Brain microvascular endothelial cell (primary cell): ENCODE results near the gene CTNND2.

Source experiments
- DNase-seq: peaks from one replicate; pipeline ENCODE4 v3.0.0-alpha.2; 2020
- H3K27ac ChIP-seq: fragments of 250-450 bp; sonication (Bioruptor Pico); 2 replicates; pipeline ENCODE4 v1.5.1; 2020; ENCODE audit warnings: mild to moderate bottlenecking, moderate library complexity
- H3K27me3 ChIP-seq: fragments of 250-450 bp; sonication (Bioruptor Pico); replicated peaks from 2 replicates; pipeline ENCODE4 v1.5.1; 2020; ENCODE audit warnings: mild to moderate bottlenecking
- H3K36me3 ChIP-seq: fragments of 250-450 bp; sonication (Bioruptor Pico); replicated peaks from 2 replicates; pipeline ENCODE4 v1.5.1; 2020; ENCODE audit warnings: mild to moderate bottlenecking
- H3K4me3 ChIP-seq: 2 replicates; pipeline ENCODE4 v1.5.1; 2011; ENCODE audit warnings: low read depth, mild to moderate bottlenecking, control low read depth, low read length, moderate library complexity
- in situ Hi-C: cut with HindIII; loops from 2 replicates; pipeline ENCODE4 v1.10.0; 2017; ENCODE audit warnings: low sequenced_read_pairs, low pct_ligation_motif_present
- TF ChIP-seq, protein P1 (sequence below): IDR thresholded peaks from 2 replicates; pipeline ENCODE4 v1.5.1; 2011; ENCODE audit warnings: low read depth, mild to moderate bottlenecking, moderate library complexity, low read length, control low read depth, inconsistent platforms; ENCODE audit errors: missing control alignments

Gene CTNND2

DNA sequence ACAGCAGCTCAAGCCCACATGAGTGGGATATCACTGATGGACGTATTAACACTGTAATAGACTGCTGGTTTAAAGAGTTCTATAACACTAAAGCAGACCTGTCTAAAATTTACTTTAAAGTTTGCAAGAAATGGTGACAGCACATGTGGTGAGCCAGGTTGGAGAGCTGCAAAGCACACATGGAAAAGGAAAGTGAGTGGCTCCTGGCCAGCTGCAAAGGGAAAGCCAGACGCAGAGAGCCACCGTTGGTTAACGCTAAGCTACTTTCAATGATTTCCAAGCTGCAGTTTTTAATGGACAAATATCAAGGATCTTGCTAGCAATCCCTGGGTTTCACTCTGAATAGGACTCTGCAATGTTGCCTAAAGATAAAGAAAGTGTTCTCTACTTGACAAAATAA is 89.9 kb downstream of the CTNND2 start:
- no peak for DNase-seq
- Histone ChIP-seq H3K27me3 (no peaks in the 10 kb centered on the region), H3K36me3 (no peaks in the 10 kb centered on the region), H3K4me3 (no peak overlapping the region), H3K27ac (no peak overlapping the region)
- TF ChIP-seq, protein P1, sequence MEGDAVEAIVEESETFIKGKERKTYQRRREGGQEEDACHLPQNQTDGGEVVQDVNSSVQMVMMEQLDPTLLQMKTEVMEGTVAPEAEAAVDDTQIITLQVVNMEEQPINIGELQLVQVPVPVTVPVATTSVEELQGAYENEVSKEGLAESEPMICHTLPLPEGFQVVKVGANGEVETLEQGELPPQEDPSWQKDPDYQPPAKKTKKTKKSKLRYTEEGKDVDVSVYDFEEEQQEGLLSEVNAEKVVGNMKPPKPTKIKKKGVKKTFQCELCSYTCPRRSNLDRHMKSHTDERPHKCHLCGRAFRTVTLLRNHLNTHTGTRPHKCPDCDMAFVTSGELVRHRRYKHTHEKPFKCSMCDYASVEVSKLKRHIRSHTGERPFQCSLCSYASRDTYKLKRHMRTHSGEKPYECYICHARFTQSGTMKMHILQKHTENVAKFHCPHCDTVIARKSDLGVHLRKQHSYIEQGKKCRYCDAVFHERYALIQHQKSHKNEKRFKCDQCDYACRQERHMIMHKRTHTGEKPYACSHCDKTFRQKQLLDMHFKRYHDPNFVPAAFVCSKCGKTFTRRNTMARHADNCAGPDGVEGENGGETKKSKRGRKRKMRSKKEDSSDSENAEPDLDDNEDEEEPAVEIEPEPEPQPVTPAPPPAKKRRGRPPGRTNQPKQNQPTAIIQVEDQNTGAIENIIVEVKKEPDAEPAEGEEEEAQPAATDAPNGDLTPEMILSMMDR, result no peak
- in situ Hi-C loops, result no loop called here

DNA sequence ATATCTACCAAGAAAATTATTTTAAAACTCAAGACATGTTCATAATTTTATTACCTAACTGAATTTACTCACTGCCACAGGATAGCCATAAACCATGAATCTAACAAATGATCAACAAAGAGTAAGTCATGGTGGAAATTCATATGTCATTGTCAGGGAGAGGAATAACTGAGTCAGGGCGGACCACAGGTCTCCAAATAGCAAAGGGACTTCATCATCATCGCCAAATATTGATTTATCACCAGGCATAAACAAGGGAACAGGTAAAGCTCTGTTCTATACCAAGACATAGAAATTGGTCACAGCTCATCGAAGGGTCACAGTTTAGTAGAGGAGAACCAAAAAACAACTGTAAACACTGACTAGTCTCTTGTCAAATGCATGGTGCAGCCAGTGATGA is 94.8 kb downstream of the CTNND2 start:
- no peaks in the 10 kb centered on the region for H3K36me3 ChIP-seq
- DNase-seq, result no peak
- no peak overlapping the region for H3K27ac ChIP-seq
- TF ChIP-seq, protein P1, result no peak
- no peak overlapping the region for H3K4me3 ChIP-seq
- in situ Hi-C loops, result no loop called here
- H3K27me3 ChIP-seq, result no peaks in the 10 kb centered on the region

DNA sequence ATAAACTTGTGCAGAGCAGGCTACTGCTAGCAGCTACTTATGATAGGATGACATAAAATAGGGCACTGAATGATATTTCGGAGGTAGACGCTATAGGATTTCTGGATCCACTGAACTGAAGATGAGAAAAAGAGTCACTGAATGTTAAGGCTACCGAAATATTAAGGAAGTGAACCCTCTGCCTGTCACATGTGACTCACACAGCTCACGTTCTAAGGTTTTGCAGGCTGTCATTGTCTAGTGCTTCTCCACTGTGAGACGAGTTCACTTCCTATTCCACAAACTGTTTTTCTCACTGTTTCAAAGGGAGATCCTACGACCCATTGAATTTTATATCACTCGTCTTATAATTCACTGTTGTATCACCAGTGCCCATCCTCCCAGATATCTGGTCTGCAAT is 100.8 kb downstream of the CTNND2 start:
- no peak overlapping the region for H3K4me3 ChIP-seq
- no peak for DNase-seq
- no peaks in the 10 kb centered on the region for H3K36me3 ChIP-seq
- in situ Hi-C loops, result no loop called here
- H3K27me3 ChIP-seq, result no peaks in the 10 kb centered on the region
- TF ChIP-seq, protein P1, result no peak
- H3K27ac ChIP-seq, result no peak overlapping the region

DNA sequence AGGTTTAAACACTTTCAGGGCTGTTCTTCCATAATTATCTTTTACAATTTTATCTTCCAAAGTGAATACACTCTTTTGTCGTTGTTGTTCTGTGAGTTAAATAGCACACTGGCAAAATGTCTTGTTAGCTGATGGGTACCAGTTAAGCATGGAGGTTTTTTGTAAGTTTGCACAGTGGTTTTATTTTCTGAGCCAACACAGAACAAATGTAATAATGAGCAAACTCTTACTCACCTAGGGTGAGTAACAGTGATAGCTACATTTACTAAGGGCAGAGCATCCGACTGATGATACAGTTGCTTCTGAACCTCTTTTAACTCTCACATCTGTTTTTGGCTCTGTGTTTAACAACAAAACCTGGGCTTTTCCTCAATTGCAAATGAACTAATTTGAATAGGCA is 103.2 kb downstream of the CTNND2 start:
- H3K27ac ChIP-seq, result no peak overlapping the region
- H3K36me3 ChIP-seq, result no peaks in the 10 kb centered on the region
- no peak for DNase-seq
- in situ Hi-C loops, result no loop called here
- TF ChIP-seq, protein P1, result no peak
- no peaks in the 10 kb centered on the region for H3K27me3 ChIP-seq
- H3K4me3 ChIP-seq, result no peak overlapping the region

DNA sequence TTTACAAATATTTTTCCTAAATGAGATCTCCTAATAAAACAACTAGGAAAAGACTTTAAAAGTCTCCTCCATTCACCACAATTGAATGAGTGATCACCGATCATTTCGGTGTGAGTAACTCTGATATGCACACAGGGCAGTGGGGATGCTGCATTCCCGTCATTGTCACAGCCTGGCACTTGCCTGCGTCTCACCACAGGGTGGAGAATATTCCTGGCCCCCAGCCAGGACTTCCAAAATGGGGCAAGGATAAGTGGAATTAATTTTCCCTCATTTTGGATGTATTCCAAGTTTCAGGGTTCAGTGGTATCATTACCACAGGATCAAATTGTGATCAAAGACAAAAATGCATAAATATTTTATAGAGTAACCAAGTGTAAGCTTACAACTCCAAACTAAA is 107.1 kb downstream of the CTNND2 start:
- no peak for DNase-seq
- in situ Hi-C loops, result no loop called here
- Histone ChIP-seq H3K4me3 (no peak overlapping the region), H3K36me3 (no peaks in the 10 kb centered on the region), H3K27me3 (no peaks in the 10 kb centered on the region), H3K27ac (no peak overlapping the region)
- TF ChIP-seq, protein P1, result no peak

DNA sequence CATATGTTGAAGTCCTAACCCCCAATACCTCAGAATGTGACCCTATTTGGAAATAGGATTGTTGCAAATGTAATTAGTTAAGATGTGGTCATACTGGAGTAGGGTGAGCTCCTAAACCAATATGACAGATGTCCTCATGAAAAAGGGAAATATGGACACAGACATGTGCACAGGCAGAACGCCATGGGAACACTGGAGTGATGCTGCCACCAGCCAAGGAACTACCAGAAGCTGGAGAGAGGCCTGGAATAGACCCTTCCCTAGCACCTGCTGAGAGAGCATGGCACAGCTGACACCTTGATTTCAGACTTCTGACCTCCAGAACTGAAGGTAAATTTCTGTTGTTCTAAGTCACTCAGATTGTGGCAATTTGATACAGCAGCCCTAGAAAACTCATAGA is 110.8 kb downstream of the CTNND2 start:
- DNase-seq, result no peak
- Histone ChIP-seq H3K36me3 (no peaks in the 10 kb centered on the region), H3K27ac (no peak overlapping the region), H3K27me3 (no peaks in the 10 kb centered on the region), H3K4me3 (no peak overlapping the region)
- TF ChIP-seq, protein P1, result no peak
- in situ Hi-C loops, result no loop called here
